K562 (cell line): ENCODE results near the gene TIMM10. TPM values are rescaled to one million over a fixed set of nuclear protein-coding genes. Genes with fewer than 3 reads are reported as not detected.

Experiments used
- ATAC-seq: fragments of 200-7000 bp; cut with Tn5 transposase; 3 replicates; pipeline ENCODE4 v1.9.1; 2020; ENCODE audit warnings: moderate library complexity
- BruUV-seq: library from RNA; stranded (reverse); fragments of 400-500 nt; replicated peaks from 2 replicates; lab custom pipeline; 2021; lab: Mats Ljungman, UMichigan
- CTCF ChIA-PET: fragments of 300-600 bp; formaldehyde crosslinking; extraction: SDS; loops from one replicate; lab custom pipeline; 2021; ENCODE audit warnings: low intra/inter-chr PET ratio; lab: Yijun Ruan, JAX
- POLR2A ChIA-PET: fragments of 300-600, 350-650 bp; sonication (Branson Sonifier 250); formaldehyde crosslinking; extraction: SDS; loops from one replicate; lab custom pipeline; 2021; ENCODE audit warnings: antibody characterized with exemption, inconsistent platforms; lab: Yijun Ruan, JAX
- DNase-seq, 4 experiments: peaks; one replicate each; pipeline versions ENCODE4 v3.0.0 to v3.0.0-alpha.2; 2011 to 2018; ENCODE audit warnings: low spot score in 3 of 4, mixed read lengths in 3 of 4; ENCODE audit errors: extremely low read depth in 1 of 4
- FAIRE-seq: peaks from 2 replicates; lab custom pipeline; 2011; peaks lifted over from hg19 to GRCh38; lab: Jason Lieb, UNC
- H2AFZ ChIP-seq: 2 replicates; pipeline ENCODE4 v1.6.0; 2011; ENCODE audit warnings: low read depth, low read length, control low read depth, inconsistent platforms
- H3K27ac ChIP-seq: fragments of 200-600 bp; 3 replicates; pipeline ENCODE4 v1.8.0; 2011; ENCODE audit warnings: low read depth, mild to moderate bottlenecking, control low read depth, inconsistent platforms, low read length, moderate library complexity, mixed read lengths; ENCODE audit errors: extremely low read depth
- H3K27me3 ChIP-seq, 2 experiments: fragments of 300-600 bp in 1 of 2; 2 replicates in 1 of 2; 3 replicates in 1 of 2; pipeline versions ENCODE4 v1.6.0 to v1.8.0; 2011; ENCODE audit warnings: inconsistent platforms in 2 of 2, low read length in 2 of 2, mild to moderate bottlenecking in 1 of 2, mixed read lengths in 1 of 2, moderate library complexity in 1 of 2; ENCODE audit not compliant: control insufficient read depth in 2 of 2, insufficient read depth in 2 of 2
- H3K36me3 ChIP-seq: fragments of 300-600 bp; 3 replicates; pipeline ENCODE4 v1.8.0; 2011; ENCODE audit warnings: mild to moderate bottlenecking, low read length, inconsistent platforms; ENCODE audit not compliant: control insufficient read depth, insufficient read depth
- H3K4me1 ChIP-seq, 2 experiments: fragments of 200-600 bp in 1 of 2; replicated peaks in 1 of 2; 2 replicates in 1 of 2; 3 replicates in 1 of 2; pipeline versions ENCODE4 v1.5.1 to v1.8.0; 2011; ENCODE audit warnings: inconsistent platforms in 2 of 2, low read length in 2 of 2, mild to moderate bottlenecking in 1 of 2, mixed read lengths in 1 of 2, moderate library complexity in 1 of 2; ENCODE audit not compliant: control insufficient read depth in 2 of 2, insufficient read depth in 2 of 2
- H3K4me2 ChIP-seq: 2 replicates; pipeline ENCODE4 v1.6.1; 2011; ENCODE audit warnings: low read length, control low read depth, inconsistent platforms, mixed read lengths; ENCODE audit not compliant: insufficient read depth
- H3K4me3 ChIP-seq: fragments of 200-600 bp; sonication (generic), shearing (Covaris generic); 2 replicates; pipeline ENCODE4 v1.5.1; 2016; ENCODE audit warnings: control low read depth, inconsistent platforms
- H3K79me2 ChIP-seq: fragments of 200-600 bp; 3 replicates; pipeline ENCODE4 v1.8.0; 2011; ENCODE audit warnings: low read length, inconsistent platforms; ENCODE audit not compliant: control insufficient read depth, insufficient read depth
- H3K9ac ChIP-seq, 2 experiments: 2 replicates each; pipeline versions ENCODE4 v1.6.0 to v1.6.1; 2011; ENCODE audit warnings: low read depth in 2 of 2, low read length in 2 of 2, control low read depth in 1 of 2, inconsistent platforms in 1 of 2, mild to moderate bottlenecking in 1 of 2, mixed read lengths in 1 of 2; ENCODE audit not compliant: insufficient read depth in 1 of 2
- H3K9me1 ChIP-seq: one replicate; pipeline ENCODE4 v1.6.0; 2011; ENCODE audit warnings: inconsistent platforms, mild to moderate bottlenecking, low read length, moderate library complexity; ENCODE audit not compliant: control insufficient read depth, insufficient read depth
- H3K9me3 ChIP-seq: replicated peaks from 2 replicates; pipeline ENCODE4 v1.5.1; 2011; ENCODE audit warnings: low read depth, low read length, inconsistent platforms; ENCODE audit not compliant: control insufficient read depth, insufficient read depth
- H4K20me1 ChIP-seq: replicated peaks from 2 replicates; pipeline ENCODE4 v1.6.1; 2011; ENCODE audit warnings: low read length, inconsistent platforms, mixed read lengths; ENCODE audit not compliant: control insufficient read depth, insufficient read depth
- E2F3 ChIP-seq: fragments of 250-450 bp; sonication (Bioruptor Pico); IDR thresholded peaks from 2 replicates; pipeline ENCODE4 v1.4.0; 2020; ENCODE audit warnings: mild to moderate bottlenecking
- EGR1 ChIP-seq: fragments of 450-650 bp; conservative IDR thresholded peaks from 2 replicates; pipeline ENCODE4 v1.6.1; 2017; ENCODE audit warnings: mild to moderate bottlenecking
- GABPB1 ChIP-seq: sonication (generic); formaldehyde crosslinking; IDR thresholded peaks from 2 replicates; pipeline ENCODE4 v1.8.0; 2022; ENCODE audit warnings: mild to moderate bottlenecking, missing genetic modification reagents
- HEY1 ChIP-seq: fragments of 250-450 bp; sonication (Bioruptor Pico); IDR thresholded peaks from 2 replicates; pipeline ENCODE4 v1.5.0; 2020; ENCODE audit warnings: mild to moderate bottlenecking, moderate library complexity, borderline replicate concordance
- KAT8 ChIP-seq: fragments of 450-650 bp; IDR thresholded peaks from 2 replicates; pipeline ENCODE4 v1.6.1; 2016; ENCODE audit warnings: low read depth, mild to moderate bottlenecking
- PBX2 ChIP-seq, 2 experiments: IDR thresholded peaks in 1 of 2; conservative IDR thresholded peaks in 1 of 2; 2 replicates each; pipeline ENCODE4 v1.6.1; 2016; ENCODE audit warnings: low read depth in 2 of 2, mild to moderate bottlenecking in 1 of 2, missing compliant biosample characterization in 1 of 2, missing genetic modification characterization in 1 of 2, moderate library complexity in 1 of 2
- POLR2A ChIP-seq: fragments of 450-650 bp; conservative IDR thresholded peaks from 2 replicates; pipeline ENCODE4 v1.6.1; 2016
- SMAD4 ChIP-seq: fragments of 250-450 bp; sonication (Bioruptor Pico); conservative IDR thresholded peaks from 2 replicates; pipeline ENCODE4 v1.8.0; 2021; ENCODE audit warnings: inconsistent platforms, mild to moderate bottlenecking, moderate library complexity
- SREBF1 ChIP-seq: fragments of 150-350 bp; IDR thresholded peaks from 2 replicates; pipeline ENCODE4 v1.6.1; 2014; ENCODE audit warnings: antibody characterized with exemption, low read depth, low read length, borderline replicate concordance
- TAF9B ChIP-seq: fragments of 450-650 bp; IDR thresholded peaks from 2 replicates; pipeline ENCODE4 v1.6.1; 2018; ENCODE audit warnings: mild to moderate bottlenecking; ENCODE audit not compliant: partially characterized antibody
- ZNF212 ChIP-seq: fragments of 450-650 bp; formaldehyde crosslinking; IDR thresholded peaks from 2 replicates; pipeline ENCODE4 v1.4.0; 2020; ENCODE audit warnings: mild to moderate bottlenecking
- ZNF384 ChIP-seq: IDR thresholded peaks from 2 replicates; pipeline ENCODE4 v1.6.1; 2012; ENCODE audit warnings: low read depth, low read length, improper control_type of control experiment
- ZNF408 ChIP-seq: fragments of 250-450 bp; sonication (Bioruptor Pico); IDR thresholded peaks from 2 replicates; pipeline ENCODE4 v1.4.0; 2020; ENCODE audit warnings: low read depth, mild to moderate bottlenecking, moderate library complexity
- ZNF589 ChIP-seq: fragments of 200-800 bp; sonication (Bioruptor generic); IDR thresholded peaks from 2 replicates; pipeline ENCODE4 v1.6.1; 2016; ENCODE audit warnings: low read depth, missing genetic modification characterization, missing compliant biosample characterization
- WGBS: fragments of 100-300 bp; shearing (Covaris generic); methylation state at CpG from one replicate; pipeline ENCODE4 v1.1.6; 2016; ENCODE audit warnings: low coverage, mixed read lengths; ENCODE audit not compliant: insufficient coverage; ENCODE audit errors: missing lambda C conversion rate; 5-methylcytosine and 5-hydroxymethylcytosine counted together
- in situ Hi-C: fragments of 300-500 bp; cut with MboI; formaldehyde crosslinking; loops from 4 replicates; pipeline ENCODE4 v1.15.0; 2018; ENCODE audit warnings: inconsistent platforms, mixed read lengths
- intact Hi-C: fragments of 100-400 bp; cut with micrococcal nuclease; formaldehyde crosslinking; loops from 2 replicates; pipeline ENCODE4 v1.14.2; 2022
- polyA plus RNA-seq, 8 experiments: library from polyadenylated mRNA; depleted of rRNA in 4 of 8; stranded (reverse) in 5 of 8; unstranded in 3 of 8; fragments of >200 nt; fragmentation: Nextera tagmentation in 2 of 8; fragmentation: Illumina TruSeq in 1 of 8; extraction: Ambion mirVana in 2 of 8; extraction: Trizol in 1 of 8; gene quantifications; 2 replicates each; pipeline versions ENCODE4 v1.2.1 to v1.2.3, GENCODE V29; 2011 to 2014; ENCODE audit warnings: inconsistent platforms in 1 of 8, missing spikeins in 1 of 8
- total RNA-seq, 7 experiments: library from RNA; depleted of rRNA in 6 of 7; stranded (reverse); fragments of >200 nt in 6 of 7; fragmentation: Illumina TruSeq in 2 of 7; extraction: Trizol in 2 of 7; gene quantifications; 2 replicates each; pipeline versions ENCODE4 v1.2.1 to v1.2.3, GENCODE V29; 2011 to 2021; ENCODE audit warnings: low replicate concordance in 1 of 7
- TF ChIP-seq, protein P1 (sequence below): fragments of 250-450 bp; sonication (Bioruptor Pico); IDR thresholded peaks from 2 replicates; pipeline ENCODE4 v1.4.0; 2020; ENCODE audit warnings: mild to moderate bottlenecking, moderate library complexity, borderline replicate concordance
- TF ChIP-seq, protein P2 (sequence below): fragments of 450-650 bp; IDR thresholded peaks from 2 replicates; pipeline ENCODE4 v1.6.1; 2014; ENCODE audit warnings: low read depth, mild to moderate bottlenecking, moderate library complexity, borderline replicate concordance

Gene TIMM10
- total and polyA plus RNA-seq, 9 of the 15 experiments (the other 6 are each of a cell fraction or from before 2014, with no cell fraction given) = 109 to 553 (median 172) TPM

DNA sequence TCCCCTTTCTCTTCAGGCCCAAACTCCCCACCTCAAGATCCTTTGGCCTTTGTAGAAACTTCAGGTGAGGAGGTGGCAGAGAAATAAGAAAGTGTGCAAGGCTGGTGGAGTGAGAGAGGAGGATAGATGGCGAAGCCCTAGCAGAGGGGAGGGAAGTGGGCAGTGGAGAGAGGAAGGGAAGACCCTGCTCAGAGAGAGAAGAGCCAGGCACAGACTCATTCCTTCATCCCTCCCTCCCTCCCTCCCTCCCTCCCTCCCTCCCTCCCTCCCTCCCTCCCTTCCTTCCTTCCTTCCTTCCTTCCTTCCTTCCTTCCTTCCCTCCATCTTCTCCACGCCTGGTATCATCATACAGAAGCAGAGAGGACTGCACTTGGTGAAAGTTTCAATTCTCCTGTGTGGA, 49.2 kb downstream of the TIMM10 start:
- Histone ChIP-seq H2AFZ (no peak overlapping the region), H3K4me1 (peaks cover 6 to 23% of the 10 kb centered on the region in 2 experiments; a peak in 4 of 5 replicates), H3K9me3 (no peaks in the 10 kb centered on the region), H3K27ac (no peak overlapping the region), H3K4me3 (no peak overlapping the region), H3K4me2 (no peak overlapping the region), H4K20me1 (peaks cover 8% of the 10 kb centered on the region; the same call in 1 of the 2 replicates), H3K9me1 (no peaks in the 10 kb centered on the region), H3K36me3 (peaks cover 29% of the 10 kb centered on the region), H3K9ac (no peak overlapping the region), H3K27me3 (no peaks in the 10 kb centered on the region), H3K79me2 (no peaks in the 10 kb centered on the region)
- ChIA-PET CTCF (interaction anchor here (1.1 kb wide), 1 partner anchor 23 kb away, joined by 3 read pairs; no protein-coding TSS in a partner anchor), POLR2A (interaction anchor here (0.7 to 1.1 kb wide), 2 partner anchors 7 to 34 kb away, joined by 3 read pairs; partner anchors contain the start of gene SLC43A1)
- no peak for ATAC-seq
- FAIRE-seq = no peak
- BruUV-seq = no TSS peak
- in situ Hi-C loops (no loop called here), intact Hi-C loops (no loop called here)
- DNase-seq = no peak
- 23% methylated on average over 1 of the region's 2 CpGs for WGBS
- TF ChIP-seq GABPB1 (CRISPR knock-in tag) (no peak), ZNF589 (CRISPR knock-in tag) (no peak), ZNF384 (no peak), ZNF408 (CRISPR knock-in tag) (no peak), KAT8 (no peak), SREBF1 (no peak), ZNF212 (CRISPR knock-in tag) (no peak), EGR1 (no peak), TAF9B (no peak), POLR2A (no peak), SMAD4 (CRISPR knock-in tag) (no peak), E2F3 (CRISPR knock-in tag) (no peak), HEY1 (CRISPR knock-in tag) (no peak), PBX2 (CRISPR knock-in tag; IDR thresholded peaks at IDR 0.05; ENCODE audit: low read depth) (no peak), PBX2 (tag; conservative IDR thresholded peaks at IDR 0.05; ENCODE audit: low read depth) (no peak)
- TF ChIP-seq, protein P1, sequence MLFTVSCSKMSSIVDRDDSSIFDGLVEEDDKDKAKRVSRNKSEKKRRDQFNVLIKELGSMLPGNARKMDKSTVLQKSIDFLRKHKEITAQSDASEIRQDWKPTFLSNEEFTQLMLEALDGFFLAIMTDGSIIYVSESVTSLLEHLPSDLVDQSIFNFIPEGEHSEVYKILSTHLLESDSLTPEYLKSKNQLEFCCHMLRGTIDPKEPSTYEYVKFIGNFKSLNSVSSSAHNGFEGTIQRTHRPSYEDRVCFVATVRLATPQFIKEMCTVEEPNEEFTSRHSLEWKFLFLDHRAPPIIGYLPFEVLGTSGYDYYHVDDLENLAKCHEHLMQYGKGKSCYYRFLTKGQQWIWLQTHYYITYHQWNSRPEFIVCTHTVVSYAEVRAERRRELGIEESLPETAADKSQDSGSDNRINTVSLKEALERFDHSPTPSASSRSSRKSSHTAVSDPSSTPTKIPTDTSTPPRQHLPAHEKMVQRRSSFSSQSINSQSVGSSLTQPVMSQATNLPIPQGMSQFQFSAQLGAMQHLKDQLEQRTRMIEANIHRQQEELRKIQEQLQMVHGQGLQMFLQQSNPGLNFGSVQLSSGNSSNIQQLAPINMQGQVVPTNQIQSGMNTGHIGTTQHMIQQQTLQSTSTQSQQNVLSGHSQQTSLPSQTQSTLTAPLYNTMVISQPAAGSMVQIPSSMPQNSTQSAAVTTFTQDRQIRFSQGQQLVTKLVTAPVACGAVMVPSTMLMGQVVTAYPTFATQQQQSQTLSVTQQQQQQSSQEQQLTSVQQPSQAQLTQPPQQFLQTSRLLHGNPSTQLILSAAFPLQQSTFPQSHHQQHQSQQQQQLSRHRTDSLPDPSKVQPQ (CRISPR knock-in tag) = no peak
- TF ChIP-seq, protein P2, sequence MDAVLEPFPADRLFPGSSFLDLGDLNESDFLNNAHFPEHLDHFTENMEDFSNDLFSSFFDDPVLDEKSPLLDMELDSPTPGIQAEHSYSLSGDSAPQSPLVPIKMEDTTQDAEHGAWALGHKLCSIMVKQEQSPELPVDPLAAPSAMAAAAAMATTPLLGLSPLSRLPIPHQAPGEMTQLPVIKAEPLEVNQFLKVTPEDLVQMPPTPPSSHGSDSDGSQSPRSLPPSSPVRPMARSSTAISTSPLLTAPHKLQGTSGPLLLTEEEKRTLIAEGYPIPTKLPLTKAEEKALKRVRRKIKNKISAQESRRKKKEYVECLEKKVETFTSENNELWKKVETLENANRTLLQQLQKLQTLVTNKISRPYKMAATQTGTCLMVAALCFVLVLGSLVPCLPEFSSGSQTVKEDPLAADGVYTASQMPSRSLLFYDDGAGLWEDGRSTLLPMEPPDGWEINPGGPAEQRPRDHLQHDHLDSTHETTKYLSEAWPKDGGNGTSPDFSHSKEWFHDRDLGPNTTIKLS = no peak
